Measurements from ENCODE around the gene HK1.
"Not testable (repeated sequence)": the region's sequence is repeated elsewhere in the genome, so short reads cannot be mapped to it uniquely, and the experiment has no call there.

Gene HK1

GRCh38 chr10:69329721-69330178 lies 51.5 kb downstream of the HK1 start:
- no peak for DNase-seq

- no peak for DNase-seq
Observed at GRCh38 chr10:69331161-69331560, 52.9 kb downstream of the HK1 start.

GRCh38 chr10:69332278-69333010 lies 54.1 kb downstream of the HK1 start:
- DNase-seq: no peak

GRCh38 chr10:69333205-69333604 lies 54.9 kb downstream of the HK1 start:
- DNase-seq: no peak

- not testable (repeated sequence) for DNase-seq
Observed at GRCh38 chr10:69333865-69334301, 55.6 kb downstream of the HK1 start.

- no peak for DNase-seq
Observed at GRCh38 chr10:69334302-69335062, 56.2 kb downstream of the HK1 start.

GRCh38 chr10:69335063-69335587 lies 56.8 kb downstream of the HK1 start:
- DNase-seq: peak; percentile 28

GRCh38 chr10:69335613-69336012 lies 57.3 kb downstream of the HK1 start:
- DNase-seq: no peak

GRCh38 chr10:69336952-69337295 lies 58.6 kb downstream of the HK1 start:
- no peak for DNase-seq

- no peak for DNase-seq
Observed at GRCh38 chr10:69337296-69338132, 59.2 kb downstream of the HK1 start.

GRCh38 chr10:69338133-69338456 lies 59.8 kb downstream of the HK1 start:
- DNase-seq: no peak

GRCh38 chr10:69338547-69339450 lies 60.5 kb downstream of the HK1 start:
- no peak for DNase-seq

GRCh38 chr10:69340695-69341094 lies 62.4 kb downstream of the HK1 start:
- DNase-seq: no peak

GRCh38 chr10:69343905-69344304 lies 65.6 kb downstream of the HK1 start:
- DNase-seq: no peak

- peak; percentile 31 for DNase-seq
Observed at GRCh38 chr10:69344591-69345252, 66.4 kb downstream of the HK1 start.

- no peak for DNase-seq
Observed at GRCh38 chr10:69345402-69345801, 67.1 kb downstream of the HK1 start.

- no peak for DNase-seq
Observed at GRCh38 chr10:69345890-69346474, 67.7 kb downstream of the HK1 start.

- DNase-seq: no peak
Observed at GRCh38 chr10:69346776-69347175, 68.5 kb downstream of the HK1 start.

- DNase-seq: no peak
Observed at GRCh38 chr10:69348816-69349541, 70.7 kb downstream of the HK1 start.

- no peak for DNase-seq
Observed at GRCh38 chr10:69349542-69349888, 71.2 kb downstream of the HK1 start.

GRCh38 chr10:69351589-69351988 lies 73.3 kb downstream of the HK1 start:
- no peak for DNase-seq

All from CD4-positive, alpha-beta T cell treated with Interleukin-17A for 1 hour (primary cell).